A549 (cell line): ENCODE results near the gene IGFBP4.

Experiments
- BHLHE40 ChIP-seq: IDR thresholded peaks from 2 replicates; pipeline ENCODE4 v1.6.1; 2012; ENCODE audit warnings: low read depth, low read length, inconsistent platforms
- CBX2 ChIP-seq: fragments of 200-600 bp; sonication (generic); IDR thresholded peaks from 2 replicates; pipeline ENCODE4 v1.6.1; 2016; ENCODE audit warnings: low read depth, mild to moderate bottlenecking, borderline replicate concordance
- CEBPB ChIP-seq, 2 experiments: fragments of >200 bp in 1 of 2; sonication (Bioruptor Twin) in 1 of 2; formaldehyde crosslinking in 1 of 2; IDR thresholded peaks; 2 replicates each; pipeline ENCODE4 v1.6.1; 2012 to 2016
- EP300 ChIP-seq, 2 experiments: fragments of >200 bp; sonication (Bioruptor Twin); formaldehyde crosslinking; IDR thresholded peaks; 2 replicates in 1 of 2; 3 replicates in 1 of 2; pipeline ENCODE4 v1.6.1; 2016 to 2017
- KDM5A ChIP-seq: fragments of 200-600 bp; sonication (generic); IDR thresholded peaks from 2 replicates; pipeline ENCODE4 v1.6.1; 2016; ENCODE audit warnings: antibody characterized with exemption, mild to moderate bottlenecking
- MAFK ChIP-seq: fragments of 450-650 bp; IDR thresholded peaks from 2 replicates; pipeline ENCODE4 v1.6.1; 2014; ENCODE audit not compliant: partially characterized antibody
- MAX ChIP-seq: IDR thresholded peaks from 2 replicates; pipeline ENCODE4 v1.6.1; 2012
- POLR2A ChIP-seq: IDR thresholded peaks from 2 replicates; pipeline ENCODE4 v1.6.1; 2012; ENCODE audit warnings: mild to moderate bottlenecking, low read length
- POLR2AphosphoS2 ChIP-seq: conservative IDR thresholded peaks from 2 replicates; pipeline ENCODE4 v1.6.1; 2012; ENCODE audit warnings: low read length, improper control_type of control experiment, inconsistent platforms
- RAD21 ChIP-seq, 2 experiments: fragments of >200 bp in 1 of 2; sonication (Bioruptor Twin) in 1 of 2; formaldehyde crosslinking in 1 of 2; IDR thresholded peaks in 1 of 2; conservative IDR thresholded peaks in 1 of 2; 2 replicates in 1 of 2; 3 replicates in 1 of 2; pipeline ENCODE4 v1.6.1; 2012 to 2018; ENCODE audit warnings: inconsistent platforms in 1 of 2
- REST ChIP-seq: fragments of 200-600 bp; sonication (generic); IDR thresholded peaks from 2 replicates; pipeline ENCODE4 v1.6.1; 2016; ENCODE audit warnings: antibody characterized with exemption, mild to moderate bottlenecking, moderate library complexity
- TFCP2L1 ChIP-seq: fragments of 250-450 bp; sonication (Bioruptor Pico); IDR thresholded peaks from 2 replicates; pipeline ENCODE4 v1.5.0; 2021; ENCODE audit warnings: mild to moderate bottlenecking
- TF ChIP-seq, protein P1 (sequence below): fragments of >200 bp; sonication (Bioruptor Twin); formaldehyde crosslinking; IDR thresholded peaks from 3 replicates; pipeline ENCODE4 v1.5.1; 2016
- TF ChIP-seq, protein P2 (sequence below): fragments of 450-650 bp; IDR thresholded peaks from 2 replicates; pipeline ENCODE4 v1.6.1; 2014; ENCODE audit warnings: antibody characterized with exemption

GRCh38 chr17:40464392-40464855 is 21.2 kb downstream of the IGFBP4 start:
- TF ChIP-seq REST (no peak), POLR2A (no peak), MAFK (no peak), CEBPB (IDR thresholded peaks at IDR 0.05) (no peak), CBX2 (no peak), TFCP2L1 (peak; percentile 97), POLR2AphosphoS2 (peak; percentile 68), KDM5A (no peak), BHLHE40 (no peak), MAX (peak; percentile 19; the same call in 1 of the 2 replicates), EP300 (IDR thresholded peaks at IDR 0.05) (no peak), RAD21 (conservative IDR thresholded peaks at IDR 0.05 in 1 of 2, IDR thresholded peaks at IDR 0.05 in 1 of 2) (no peak)
- TF ChIP-seq, protein P1, sequence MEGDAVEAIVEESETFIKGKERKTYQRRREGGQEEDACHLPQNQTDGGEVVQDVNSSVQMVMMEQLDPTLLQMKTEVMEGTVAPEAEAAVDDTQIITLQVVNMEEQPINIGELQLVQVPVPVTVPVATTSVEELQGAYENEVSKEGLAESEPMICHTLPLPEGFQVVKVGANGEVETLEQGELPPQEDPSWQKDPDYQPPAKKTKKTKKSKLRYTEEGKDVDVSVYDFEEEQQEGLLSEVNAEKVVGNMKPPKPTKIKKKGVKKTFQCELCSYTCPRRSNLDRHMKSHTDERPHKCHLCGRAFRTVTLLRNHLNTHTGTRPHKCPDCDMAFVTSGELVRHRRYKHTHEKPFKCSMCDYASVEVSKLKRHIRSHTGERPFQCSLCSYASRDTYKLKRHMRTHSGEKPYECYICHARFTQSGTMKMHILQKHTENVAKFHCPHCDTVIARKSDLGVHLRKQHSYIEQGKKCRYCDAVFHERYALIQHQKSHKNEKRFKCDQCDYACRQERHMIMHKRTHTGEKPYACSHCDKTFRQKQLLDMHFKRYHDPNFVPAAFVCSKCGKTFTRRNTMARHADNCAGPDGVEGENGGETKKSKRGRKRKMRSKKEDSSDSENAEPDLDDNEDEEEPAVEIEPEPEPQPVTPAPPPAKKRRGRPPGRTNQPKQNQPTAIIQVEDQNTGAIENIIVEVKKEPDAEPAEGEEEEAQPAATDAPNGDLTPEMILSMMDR = 0 out of 3 replicates have a peak, but pooled peaks have one; percentile 6
- TF ChIP-seq, protein P2, sequence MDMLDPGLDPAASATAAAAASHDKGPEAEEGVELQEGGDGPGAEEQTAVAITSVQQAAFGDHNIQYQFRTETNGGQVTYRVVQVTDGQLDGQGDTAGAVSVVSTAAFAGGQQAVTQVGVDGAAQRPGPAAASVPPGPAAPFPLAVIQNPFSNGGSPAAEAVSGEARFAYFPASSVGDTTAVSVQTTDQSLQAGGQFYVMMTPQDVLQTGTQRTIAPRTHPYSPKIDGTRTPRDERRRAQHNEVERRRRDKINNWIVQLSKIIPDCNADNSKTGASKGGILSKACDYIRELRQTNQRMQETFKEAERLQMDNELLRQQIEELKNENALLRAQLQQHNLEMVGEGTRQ = no peak
